Activated gamma-delta T cell treated with anti-CD3 and anti-CD28 coated beads, Interleukin-2, amount 50 U/mL, for 16 hours (primary cell): ENCODE data around the gene FBXL17.

Experiments
- DNase-seq: peaks from one replicate; pipeline ENCODE4 v3.0.0-alpha.2; 2020; ENCODE audit warnings: low read depth

FBXL17 gene

GRCh38 chr5:108373426-108373825, 8.5 kb downstream of the FBXL17 start:
- DNase-seq = no peak

- no peak for DNase-seq
Measured at GRCh38 chr5:108372369-108372768, 9.5 kb downstream of the FBXL17 start.

GRCh38 chr5:108371263-108371662, 10.6 kb downstream of the FBXL17 start:
- DNase-seq = no peak

- DNase-seq = no peak
Measured at GRCh38 chr5:108369167-108369566, 12.7 kb downstream of the FBXL17 start.

GRCh38 chr5:108367679-108368334, 14.1 kb downstream of the FBXL17 start:
- DNase-seq = no peak

GRCh38 chr5:108366500-108366899, 15.4 kb downstream of the FBXL17 start:
- no peak for DNase-seq

GRCh38 chr5:108361771-108362170, 20.1 kb downstream of the FBXL17 start:
- DNase-seq = no peak

GRCh38 chr5:108361239-108361638, 20.7 kb downstream of the FBXL17 start:
- no peak for DNase-seq

GRCh38 chr5:108360280-108360679, 21.6 kb downstream of the FBXL17 start:
- no peak for DNase-seq

- DNase-seq = no peak
Measured at GRCh38 chr5:108356286-108356685, 25.6 kb downstream of the FBXL17 start.

- no peak for DNase-seq
Measured at GRCh38 chr5:108353087-108353486, 28.8 kb downstream of the FBXL17 start.

GRCh38 chr5:108345541-108346171, 36.2 kb downstream of the FBXL17 start:
- no peak for DNase-seq

GRCh38 chr5:108344103-108344822, 37.6 kb downstream of the FBXL17 start:
- no peak for DNase-seq

GRCh38 chr5:108341866-108342265, 40.0 kb downstream of the FBXL17 start:
- DNase-seq = no peak

- no peak for DNase-seq
Measured at GRCh38 chr5:108340131-108340530, 41.8 kb downstream of the FBXL17 start.

- no peak for DNase-seq
Measured at GRCh38 chr5:108339220-108339619, 42.7 kb downstream of the FBXL17 start.

- no peak for DNase-seq
Measured at GRCh38 chr5:108334225-108334624, 47.7 kb downstream of the FBXL17 start.

GRCh38 chr5:108326982-108327381, 54.9 kb downstream of the FBXL17 start:
- DNase-seq = no peak

- DNase-seq = no peak
Measured at GRCh38 chr5:108324886-108325285, 57.0 kb downstream of the FBXL17 start.

GRCh38 chr5:108321341-108321740, 60.6 kb downstream of the FBXL17 start:
- DNase-seq = no peak

GRCh38 chr5:108320231-108320630, 61.7 kb downstream of the FBXL17 start:
- no peak for DNase-seq

- no peak for DNase-seq
Measured at GRCh38 chr5:108315829-108316228, 66.1 kb downstream of the FBXL17 start.

- no peak for DNase-seq
Measured at GRCh38 chr5:108312258-108312657, 69.6 kb downstream of the FBXL17 start.
